ENCODE measurements around the gene SPP2. TPM values are rescaled to one million over a fixed set of nuclear protein-coding genes. Genes with fewer than 3 reads are reported as not detected.

Gene SPP2
- total RNA-seq, result not detected

GRCh38 chr2:234050455-234051135, at the start of gene SPP2:
SPP2 (plus strand) TSS chr2:234050702; CDS start chr2:234050787, 85 bp downstream.
- DNase-seq (ENCODE audit: low read depth in 2 of 3, low spot score in 2 of 3), result no peak

- DNase-seq (ENCODE audit: low read depth in 2 of 3, low spot score in 2 of 3), result no peak
Measured at GRCh38 chr2:234001380-234002160, 48.9 kb upstream of the SPP2 start.

DNA sequence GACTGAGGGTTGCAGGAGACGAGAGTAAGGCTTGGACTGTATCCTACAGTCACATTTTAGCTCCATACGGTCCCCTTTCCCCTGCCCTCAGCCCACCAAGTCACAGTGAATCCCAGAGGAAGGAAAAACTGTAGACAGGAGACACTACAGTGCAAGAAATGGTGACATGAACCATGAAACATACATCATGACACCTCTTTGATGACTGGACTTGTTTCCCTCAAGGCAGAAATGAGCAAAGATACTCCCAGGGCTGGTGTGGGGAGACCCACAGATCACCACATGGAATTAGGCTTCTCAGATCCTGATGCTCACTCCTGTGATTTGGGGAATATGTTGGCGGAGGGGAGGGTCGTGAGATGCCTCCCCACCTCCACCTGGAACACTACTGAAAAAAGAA, 48.2 kb upstream of the SPP2 start:
- no peak for DNase-seq (ENCODE audit: low read depth in 2 of 3, low spot score in 2 of 3)

DNA sequence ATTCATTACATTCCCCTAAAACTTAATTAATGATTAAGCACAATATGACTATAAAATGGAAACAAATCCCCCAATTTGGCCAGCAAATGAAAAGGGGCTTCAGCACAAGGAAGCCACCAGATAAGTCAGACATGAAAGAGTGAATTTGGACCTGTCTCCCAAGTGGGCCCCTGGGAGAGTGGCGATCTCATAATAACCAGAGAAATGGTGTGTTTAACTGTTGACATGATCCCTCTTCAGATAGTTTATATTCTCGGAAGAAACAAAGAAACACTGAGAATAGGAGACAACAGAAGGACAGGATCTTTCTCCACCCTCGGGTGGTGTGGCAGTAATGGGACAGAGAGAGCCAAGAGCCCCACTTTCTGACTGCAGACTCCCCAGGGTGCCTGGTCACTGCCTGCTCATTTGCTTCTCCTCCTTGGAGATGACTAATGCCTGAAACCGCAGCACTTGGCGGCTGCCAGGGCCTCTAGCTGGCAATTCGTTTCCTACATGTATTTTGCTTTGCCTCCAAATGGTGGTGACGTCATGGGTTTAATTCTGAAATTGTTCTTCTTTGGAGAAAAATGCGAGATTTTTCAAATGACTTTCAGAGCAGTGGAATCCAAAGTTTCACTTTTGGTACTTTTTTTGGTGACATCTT, 46.4 kb upstream of the SPP2 start:
- peak in 1 of 3 donors; percentile 2 for DNase-seq (ENCODE audit: low read depth in 2 of 3, low spot score in 2 of 3)

GRCh38 chr2:234005126-234005525, 45.4 kb upstream of the SPP2 start:
- no peak for DNase-seq (ENCODE audit: low read depth in 2 of 3, low spot score in 2 of 3)

DNA sequence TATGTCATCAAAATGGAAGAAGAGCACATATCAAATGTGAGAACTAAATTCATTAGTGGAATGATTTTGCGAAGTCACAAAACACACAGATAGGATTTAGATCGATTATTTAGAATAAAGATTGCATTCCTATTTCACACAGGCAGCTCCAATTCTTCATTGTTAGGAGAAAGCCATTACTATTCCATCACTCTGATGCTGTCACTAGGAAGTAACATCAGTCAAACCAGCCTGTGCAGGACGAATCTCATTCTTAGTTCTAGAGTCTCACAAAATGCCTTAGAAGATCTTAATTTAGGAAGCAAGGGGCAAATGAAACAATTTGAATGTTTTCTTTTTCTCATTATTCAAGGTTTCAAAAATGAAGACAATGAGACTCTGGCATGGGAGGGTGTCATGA, 44.0 kb upstream of the SPP2 start:
- no peak for DNase-seq (ENCODE audit: low read depth in 2 of 3, low spot score in 2 of 3)

DNA sequence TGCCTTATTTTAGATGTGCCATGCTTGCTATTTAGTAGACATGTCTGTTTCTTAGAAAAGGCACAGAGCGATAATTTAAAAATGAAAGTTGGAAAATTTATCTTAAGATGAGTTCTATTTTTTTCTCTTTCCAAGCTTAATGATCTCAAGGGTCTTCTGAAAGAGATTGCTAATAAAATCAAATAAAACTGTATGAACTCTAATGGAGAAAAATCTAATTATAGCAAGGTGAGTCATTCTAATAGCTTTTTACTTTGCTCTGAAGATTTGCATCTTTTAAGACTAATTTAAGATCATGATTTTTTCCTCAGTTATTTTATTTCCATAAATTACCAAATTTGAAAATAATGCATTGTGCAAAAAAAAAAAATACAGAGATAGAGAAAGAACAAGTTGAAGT, 36.1 kb upstream of the SPP2 start:
- no peak for DNase-seq (ENCODE audit: low read depth in 2 of 3, low spot score in 2 of 3)

DNA sequence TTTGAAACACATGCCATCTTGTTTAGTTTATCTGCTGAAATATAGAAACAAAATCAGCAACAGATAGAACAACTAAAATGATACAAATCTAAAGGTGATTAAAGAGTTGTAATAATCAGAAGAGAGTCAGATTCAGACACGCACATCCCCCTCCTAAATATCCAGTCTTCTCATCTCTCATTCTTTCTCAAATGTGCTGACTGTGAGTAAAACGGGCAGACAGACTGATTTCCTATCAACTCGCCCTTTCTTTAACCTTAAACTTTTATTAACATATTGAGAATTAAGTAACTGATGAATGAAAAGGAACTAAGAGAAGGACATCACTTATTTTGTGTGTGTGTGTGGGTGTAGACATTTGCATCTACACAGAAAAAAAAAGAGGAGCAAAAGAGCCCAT, 34.6 kb upstream of the SPP2 start:
- DNase-seq (ENCODE audit: low read depth in 2 of 3, low spot score in 2 of 3), result no peak

DNA sequence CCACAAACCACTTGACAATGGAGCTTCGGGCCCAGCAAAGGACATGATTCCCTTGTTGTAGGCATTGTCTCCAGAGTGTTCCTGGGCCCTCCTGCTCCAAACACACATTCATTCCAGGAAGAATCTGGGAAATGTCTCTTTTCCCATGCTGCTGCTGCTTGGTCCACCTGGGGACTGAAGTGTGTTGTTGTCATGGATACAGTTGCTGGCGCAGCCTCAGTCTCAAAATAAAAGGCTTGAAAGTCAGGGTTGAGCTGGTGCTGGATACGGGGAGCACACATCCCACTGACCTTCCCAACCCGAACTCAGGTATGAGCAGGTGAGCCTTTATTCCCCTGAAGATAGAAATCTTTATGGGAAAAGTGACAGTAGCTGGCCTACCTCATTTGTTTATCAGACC, 30.6 kb upstream of the SPP2 start:
- DNase-seq (ENCODE audit: low read depth in 2 of 3, low spot score in 2 of 3), result no peak

DNA sequence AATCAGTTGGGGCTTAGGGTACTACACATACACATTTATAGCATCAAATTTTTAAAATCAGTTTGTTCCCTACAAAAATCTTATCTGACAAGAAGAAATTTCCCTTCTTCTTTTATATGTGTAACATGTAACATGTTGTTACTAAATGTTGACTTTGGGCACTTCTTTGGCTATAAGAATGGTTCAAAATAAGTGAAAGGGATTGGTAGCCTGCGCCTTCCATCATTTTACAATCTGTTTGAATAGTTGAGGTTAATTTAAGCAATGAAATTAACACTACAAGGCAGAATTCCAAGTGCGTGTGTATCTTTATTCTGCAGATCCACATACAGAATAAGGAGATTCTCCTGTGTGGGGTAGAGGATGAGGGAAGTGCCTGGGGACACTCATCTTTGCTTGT, 30.2 kb upstream of the SPP2 start:
- DNase-seq (ENCODE audit: low read depth in 2 of 3, low spot score in 2 of 3), result no peak

- no peak for DNase-seq (ENCODE audit: low read depth in 2 of 3, low spot score in 2 of 3)
Measured at GRCh38 chr2:234022424-234022823, 28.1 kb upstream of the SPP2 start.

- no peak for DNase-seq (ENCODE audit: low read depth in 2 of 3, low spot score in 2 of 3)
Measured at GRCh38 chr2:234024304-234024703, 26.2 kb upstream of the SPP2 start.

GRCh38 chr2:234025466-234025865, 25.0 kb upstream of the SPP2 start:
- DNase-seq (ENCODE audit: low read depth in 2 of 3, low spot score in 2 of 3), result peak in 2 of 3 donors; percentile 24 to 60

DNA sequence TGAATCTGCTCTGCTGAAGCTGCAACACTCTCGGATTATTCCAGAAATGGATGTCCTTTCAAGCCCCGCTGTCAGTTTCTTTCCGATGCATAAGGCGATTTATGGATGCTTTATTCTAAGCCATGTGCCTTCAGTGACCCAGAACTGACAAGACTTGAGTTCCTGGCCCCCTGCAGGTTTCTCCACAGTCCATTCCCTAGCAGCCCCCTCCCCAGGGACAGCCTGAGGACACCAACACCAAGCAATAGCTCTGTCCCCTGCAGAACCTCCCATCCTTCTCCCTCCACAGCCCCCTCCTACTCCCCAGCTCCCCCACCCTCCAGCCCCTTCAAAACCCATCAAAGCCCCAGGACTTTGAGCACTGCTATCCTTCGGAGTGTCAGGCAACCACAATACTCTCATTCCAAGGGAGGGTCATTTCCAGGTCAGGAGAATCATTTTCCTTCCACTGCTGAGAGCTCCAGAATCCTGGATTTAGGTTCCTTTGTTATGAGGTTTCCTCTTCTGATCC, 24.6 kb upstream of the SPP2 start:
- DNase-seq (ENCODE audit: low read depth in 2 of 3, low spot score in 2 of 3), result no peak

DNA sequence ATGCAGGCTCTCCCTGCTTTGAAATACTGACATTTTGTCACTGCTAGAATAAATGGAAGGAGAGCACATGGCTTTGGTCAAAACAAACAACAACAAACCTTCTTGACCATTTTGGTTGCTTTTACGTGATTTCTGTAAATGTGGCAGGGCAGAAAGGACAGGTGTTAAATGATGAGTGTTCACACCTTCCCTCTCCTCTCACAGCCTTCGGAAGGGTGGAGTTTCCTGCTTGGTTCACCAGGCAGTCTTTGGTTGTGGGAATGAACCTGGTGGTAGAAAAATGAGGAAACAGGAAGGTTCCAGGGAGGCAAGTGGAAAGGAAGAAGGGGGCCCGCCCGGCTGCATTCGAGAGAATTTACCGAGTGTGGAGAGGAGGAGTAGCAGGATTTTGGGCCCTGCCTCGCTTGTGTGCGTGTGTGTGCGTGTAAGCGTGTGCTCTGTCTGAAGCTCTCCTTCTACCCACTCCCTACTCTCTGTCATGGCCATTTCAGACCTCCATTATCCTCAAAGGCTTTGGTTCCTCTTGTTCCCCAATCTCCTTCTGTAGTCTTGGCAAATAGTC, 23.7 kb upstream of the SPP2 start:
- no peak for DNase-seq (ENCODE audit: low read depth in 2 of 3, low spot score in 2 of 3)

GRCh38 chr2:234027641-234028040, 22.9 kb upstream of the SPP2 start:
- no peak for DNase-seq (ENCODE audit: low read depth in 2 of 3, low spot score in 2 of 3)

GRCh38 chr2:234029150-234029733, 21.3 kb upstream of the SPP2 start:
- DNase-seq (ENCODE audit: low read depth in 2 of 3, low spot score in 2 of 3), result no peak

- DNase-seq (ENCODE audit: low read depth in 2 of 3, low spot score in 2 of 3), result no peak
Measured at GRCh38 chr2:234031207-234031606, 19.3 kb upstream of the SPP2 start.

GRCh38 chr2:234032279-234032856, 18.1 kb upstream of the SPP2 start:
- no peak for DNase-seq (ENCODE audit: low read depth in 2 of 3, low spot score in 2 of 3)

DNA sequence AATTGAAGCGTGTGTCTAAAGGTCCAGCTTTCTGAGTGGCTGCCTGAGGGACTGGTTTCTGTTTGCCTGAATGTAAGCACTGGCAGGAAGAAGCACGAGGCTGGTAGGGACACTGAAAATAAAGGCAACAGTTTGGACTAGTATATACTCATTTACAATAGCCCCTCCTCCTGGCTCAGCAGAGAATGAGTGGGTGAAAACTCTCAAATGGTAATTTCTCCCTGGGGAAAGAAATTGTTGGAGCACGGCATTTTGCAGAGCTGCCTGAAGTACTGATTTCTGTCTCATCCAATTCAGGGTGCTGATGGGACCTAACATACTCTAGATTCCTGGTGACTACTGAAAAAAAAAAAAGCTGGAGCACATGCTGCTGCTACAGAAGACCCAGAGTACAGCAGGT, 17.3 kb upstream of the SPP2 start:
- no peak for DNase-seq (ENCODE audit: low read depth in 2 of 3, low spot score in 2 of 3)

- DNase-seq (ENCODE audit: low read depth in 2 of 3, low spot score in 2 of 3), result no peak
Measured at GRCh38 chr2:234033885-234034284, 16.6 kb upstream of the SPP2 start.
